Measurements from ENCODE around the gene ACER1. TPM values are rescaled to one million over a fixed set of nuclear protein-coding genes. Genes with fewer than 3 reads are reported as not detected.
A peak's percentile ranks its signal among the peaks of the same experiment; 100 is the strongest.
"Not testable (repeated sequence)": the region's sequence is repeated elsewhere in the genome, so short reads cannot be mapped to it uniquely, and the experiment has no call there.

The ACER1 gene
- total RNA-seq, 1 donor from 2014 or later: 4.0 TPM

- no peak for DNase-seq
Measured at GRCh38 chr19:6287269-6287885, 46.0 kb downstream of the ACER1 start.

DNA sequence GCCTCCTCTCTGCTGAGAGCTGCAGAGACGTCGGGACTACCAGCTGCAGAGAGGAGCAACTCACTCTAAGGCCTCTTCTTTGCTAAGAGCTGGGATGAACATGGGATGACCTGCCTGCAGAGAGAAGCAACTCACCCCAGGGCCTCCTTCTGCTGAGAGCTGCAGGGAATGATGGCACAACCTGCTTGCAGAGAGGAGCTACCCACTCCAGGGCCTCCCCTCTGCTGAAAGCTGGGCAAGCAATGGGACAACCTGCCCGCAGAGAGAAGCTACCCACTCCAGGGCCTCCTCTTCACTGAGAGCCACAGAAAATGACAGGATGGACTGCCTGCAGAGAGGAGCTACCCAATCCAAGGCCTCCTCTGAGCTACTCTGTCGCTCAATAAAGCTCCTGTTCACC, 46.7 kb downstream of the ACER1 start:
- DNase-seq: no peak

DNA sequence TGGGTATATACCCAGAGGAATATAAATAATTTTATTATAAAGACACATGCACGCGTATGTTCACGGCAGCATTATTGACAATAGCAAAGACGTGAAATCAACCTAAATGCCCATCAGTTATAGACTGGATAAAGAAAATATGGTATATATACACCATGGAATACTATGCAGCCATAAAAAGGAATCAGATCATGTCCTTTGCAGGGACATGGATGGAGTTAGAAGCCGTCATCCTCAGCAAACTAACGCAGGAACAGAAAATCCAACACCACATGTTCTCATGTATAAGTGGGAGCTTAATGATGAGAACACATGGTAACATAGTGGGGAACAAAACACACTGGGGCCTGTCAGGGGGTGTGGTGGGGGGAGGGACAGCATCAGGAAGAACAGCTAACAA, 51.0 kb downstream of the ACER1 start:
- not testable (repeated sequence) for DNase-seq

- DNase-seq: peak; percentile 94
Measured at GRCh38 chr19:6279931-6280591, 53.4 kb downstream of the ACER1 start, which contains the start of gene MLLT1. Gene MLLT1, minus strand, starts transcription at chr19:6279975. Its CDS starts 191 bp downstream, at chr19:6279784.

- no peak for DNase-seq
Measured at GRCh38 chr19:6279620-6279930, 53.8 kb downstream of the ACER1 start.

GRCh38 chr19:6278740-6279619, 54.4 kb downstream of the ACER1 start:
- no peak for DNase-seq

- DNase-seq: no peak
Measured at GRCh38 chr19:6278051-6278450, 55.4 kb downstream of the ACER1 start.

DNA sequence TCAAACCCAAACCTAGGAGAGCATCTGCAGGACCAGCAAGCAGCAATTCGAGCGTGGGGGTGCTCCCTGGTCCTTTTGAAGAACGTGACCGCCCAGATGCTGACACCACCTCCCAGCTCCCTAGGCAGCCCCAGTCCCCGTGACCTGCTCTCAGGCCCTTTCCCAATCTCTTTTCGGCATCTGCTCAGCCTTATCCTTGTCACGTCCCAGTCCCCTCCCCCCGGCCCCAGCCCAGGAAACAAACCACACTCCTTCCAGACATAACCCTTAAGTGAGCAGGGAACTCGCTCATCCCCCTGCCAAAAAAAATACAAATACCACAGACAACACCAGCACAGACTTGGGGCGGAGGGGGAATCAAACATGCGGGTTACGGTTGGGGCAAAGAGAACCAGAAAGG, 57.0 kb downstream of the ACER1 start:
- DNase-seq: no peak

DNA sequence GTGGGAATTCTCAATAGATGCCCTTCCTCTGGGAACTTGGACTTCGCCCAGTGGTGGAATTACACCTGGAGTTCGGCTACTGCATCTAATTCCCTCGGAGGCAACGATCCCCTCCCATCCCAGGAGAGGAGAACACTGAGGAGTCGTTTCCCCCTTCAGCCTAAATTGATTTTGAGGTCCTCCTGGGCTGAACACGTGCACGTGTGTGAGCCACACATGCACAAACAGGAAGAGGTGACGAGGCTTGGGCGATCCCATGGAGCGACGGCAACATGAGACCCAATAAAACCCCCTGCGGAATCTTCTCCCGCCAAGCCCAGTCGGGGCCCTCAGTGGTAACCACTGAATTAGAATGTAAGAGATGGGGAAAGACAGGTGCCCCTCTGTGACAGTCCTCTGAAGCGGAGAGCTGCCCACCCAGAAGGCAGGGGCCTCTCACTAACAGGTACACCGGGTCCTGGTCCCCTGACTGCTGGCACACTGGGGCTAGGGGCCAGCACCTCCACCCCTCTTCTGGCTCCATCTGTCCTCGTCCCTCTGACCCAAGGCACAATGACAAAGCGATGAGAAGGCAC, 58.2 kb downstream of the ACER1 start:
- no peak for DNase-seq

GRCh38 chr19:6274756-6275155, 58.7 kb downstream of the ACER1 start:
- DNase-seq: no peak

GRCh38 chr19:6273701-6274601, 59.5 kb downstream of the ACER1 start:
- DNase-seq: no peak

- no peak for DNase-seq
Measured at GRCh38 chr19:6272913-6273600, 60.4 kb downstream of the ACER1 start.

DNA sequence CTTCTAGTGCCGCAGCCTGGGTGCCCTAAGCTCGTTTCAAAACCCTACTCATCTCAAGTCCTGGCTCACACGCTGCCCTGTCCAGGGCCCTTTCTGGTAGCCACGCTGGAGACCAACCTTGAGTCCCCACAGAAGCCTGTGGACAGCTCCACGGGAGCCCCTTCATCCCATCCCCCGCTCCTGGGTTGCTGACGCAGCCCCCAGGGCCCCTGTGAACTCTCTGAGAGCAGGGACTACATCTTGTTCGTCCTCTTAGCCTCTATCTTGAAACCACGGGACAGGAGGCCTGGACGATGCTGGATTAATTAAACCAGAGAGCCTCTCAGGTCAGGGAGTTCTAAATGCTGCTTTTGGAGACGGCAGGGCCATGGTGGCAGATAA, 61.0 kb downstream of the ACER1 start:
- DNase-seq: no peak

GRCh38 chr19:6271721-6272410, 61.5 kb downstream of the ACER1 start:
- DNase-seq: peak; percentile 53

GRCh38 chr19:6271251-6271650, 62.2 kb downstream of the ACER1 start:
- no peak for DNase-seq

- no peak for DNase-seq
Measured at GRCh38 chr19:6270822-6271221, 62.6 kb downstream of the ACER1 start.

GRCh38 chr19:6270076-6270745, 63.2 kb downstream of the ACER1 start:
- no peak for DNase-seq

DNA sequence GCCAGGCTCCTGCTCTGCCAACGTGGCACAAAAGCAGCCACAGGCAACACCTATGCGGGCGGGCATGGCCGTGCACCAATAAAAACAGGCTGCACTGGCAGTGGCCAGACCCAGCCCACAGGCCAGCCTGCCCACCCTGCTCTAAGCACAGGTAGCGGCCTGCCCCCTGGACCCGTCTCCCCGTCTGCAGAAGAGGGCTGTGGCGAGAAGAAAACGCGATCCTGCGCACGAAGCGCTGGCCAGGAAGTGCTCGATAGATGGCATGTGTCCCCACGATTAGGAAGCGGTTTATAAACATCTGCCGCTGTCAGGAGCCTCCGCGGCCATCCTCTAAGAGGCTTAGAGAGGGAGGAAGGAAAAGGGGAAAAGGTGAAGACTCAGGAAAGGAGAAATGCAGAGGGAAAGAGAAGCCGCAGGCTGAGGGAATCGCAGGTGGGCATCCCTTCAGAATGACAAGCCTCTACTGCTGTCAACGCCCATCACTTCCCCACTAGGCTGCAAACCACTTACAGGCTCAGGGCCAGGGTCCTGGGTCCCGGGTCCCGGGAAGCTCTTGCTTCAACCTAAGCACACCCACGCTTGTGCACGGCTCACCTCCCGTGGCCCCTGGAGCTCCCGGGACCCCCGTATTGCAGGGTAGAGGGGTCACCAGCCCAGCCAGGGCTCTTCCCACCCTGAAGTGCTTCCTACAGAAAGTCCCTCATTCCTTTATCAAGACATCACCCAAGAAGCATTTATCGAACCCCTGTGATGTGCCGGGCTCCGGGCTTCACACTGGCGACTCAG, 64.1 kb downstream of the ACER1 start:
- DNase-seq: no peak

DNA sequence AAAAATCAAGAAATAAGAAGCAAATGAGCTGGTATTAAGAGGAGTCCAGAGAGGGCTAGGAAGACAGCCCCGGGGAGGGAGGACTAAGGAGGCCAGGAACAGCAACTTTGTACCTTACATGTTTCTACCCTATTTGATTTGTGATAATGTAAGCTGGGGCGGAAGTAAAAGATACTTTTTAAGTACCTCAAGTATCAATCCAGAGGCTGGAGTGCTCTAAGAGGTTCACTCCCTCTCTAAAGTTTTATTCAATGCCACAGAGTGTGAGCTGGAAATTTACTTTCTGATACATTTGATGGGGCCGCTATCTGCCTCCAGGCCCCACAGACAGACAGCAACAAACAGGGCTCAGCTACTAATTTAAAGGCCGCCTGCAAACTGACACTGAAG, 65.0 kb downstream of the ACER1 start:
- no peak for DNase-seq

Data from skin of body (tissue), 2 donors.